Progenitor cell of endocrine pancreas (in vitro differentiated cells): ENCODE measurements around the gene SPAG17. TPM values are rescaled to one million over a fixed set of nuclear protein-coding genes. Genes with fewer than 3 reads are reported as not detected.

ENCODE experiments used
- DNase-seq: peaks from one replicate; pipeline ENCODE4 v3.0.0; 2021; ENCODE audit warnings: low spot score; ENCODE audit not compliant: unreplicated experiment
- H3K27ac Mint-ChIP-seq: 2 replicates; pipeline ENCODE4 v1.8.0; 2021; ENCODE audit warnings: mild to moderate bottlenecking, moderate library complexity, mixed read lengths
- H3K27me3 Mint-ChIP-seq: 2 replicates; pipeline ENCODE4 v1.8.0; 2021; ENCODE audit warnings: mixed read lengths
- H3K36me3 Mint-ChIP-seq: 2 replicates; pipeline ENCODE4 v1.8.0; 2022; ENCODE audit warnings: mixed read lengths; ENCODE audit not compliant: insufficient read depth
- H3K4me1 Mint-ChIP-seq: 2 replicates; pipeline ENCODE4 v1.8.0; 2021; ENCODE audit warnings: low read depth, mixed read lengths
- H3K4me3 Mint-ChIP-seq: 2 replicates; pipeline ENCODE4 v1.8.0; 2021; ENCODE audit warnings: low read depth, mild to moderate bottlenecking, moderate library complexity, mixed read lengths
- H3K9me3 Mint-ChIP-seq: 2 replicates; pipeline ENCODE4 v1.8.0; 2021; ENCODE audit warnings: low read depth, mixed read lengths
- total RNA-seq: library from RNA; stranded (reverse); gene quantifications from 2 replicates; pipeline ENCODE4 v1.2.1, GENCODE V29; 2021
- TF ChIP-seq, protein P1 (sequence below): fragments of 200-600 bp; sonication (generic); IDR thresholded peaks from one replicate; pipeline ENCODE4 v1.5.0; 2021; ENCODE audit warnings: antibody characterized with exemption, mild to moderate bottlenecking; ENCODE audit not compliant: unreplicated experiment

Gene SPAG17
- total RNA-seq, 1 donor from 2014 or later: 14.9 TPM

DNA sequence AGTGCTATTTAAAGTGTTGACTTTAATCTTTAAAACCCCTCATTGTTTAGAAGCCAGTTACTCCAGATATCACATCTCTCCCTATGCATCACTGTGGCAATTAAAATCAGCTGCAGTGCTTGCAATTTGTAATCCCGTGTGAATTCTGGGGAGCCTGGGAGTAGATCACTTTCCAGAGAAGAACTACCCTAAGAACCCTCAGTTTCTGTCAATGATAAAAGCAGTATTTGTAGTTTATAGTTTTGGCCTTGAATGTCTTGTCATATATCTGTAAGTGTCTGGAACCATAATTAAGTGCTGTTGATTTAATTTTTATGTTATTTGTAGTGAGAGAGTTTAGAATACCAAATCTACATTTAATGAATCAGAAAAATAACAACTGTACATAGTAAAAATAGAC lies 5.5 kb upstream of the SPAG17 start:
- Mint-ChIP-seq H3K36me3 (no peaks in the 10 kb centered on the region), H3K4me1 (peaks cover 4% of the 10 kb centered on the region), H3K27me3 (no peaks in the 10 kb centered on the region), H3K9me3 (peaks cover 16% of the 10 kb centered on the region), H3K4me3 (no peak overlapping the region), H3K27ac (no peak overlapping the region)
- TF ChIP-seq, protein P1, sequence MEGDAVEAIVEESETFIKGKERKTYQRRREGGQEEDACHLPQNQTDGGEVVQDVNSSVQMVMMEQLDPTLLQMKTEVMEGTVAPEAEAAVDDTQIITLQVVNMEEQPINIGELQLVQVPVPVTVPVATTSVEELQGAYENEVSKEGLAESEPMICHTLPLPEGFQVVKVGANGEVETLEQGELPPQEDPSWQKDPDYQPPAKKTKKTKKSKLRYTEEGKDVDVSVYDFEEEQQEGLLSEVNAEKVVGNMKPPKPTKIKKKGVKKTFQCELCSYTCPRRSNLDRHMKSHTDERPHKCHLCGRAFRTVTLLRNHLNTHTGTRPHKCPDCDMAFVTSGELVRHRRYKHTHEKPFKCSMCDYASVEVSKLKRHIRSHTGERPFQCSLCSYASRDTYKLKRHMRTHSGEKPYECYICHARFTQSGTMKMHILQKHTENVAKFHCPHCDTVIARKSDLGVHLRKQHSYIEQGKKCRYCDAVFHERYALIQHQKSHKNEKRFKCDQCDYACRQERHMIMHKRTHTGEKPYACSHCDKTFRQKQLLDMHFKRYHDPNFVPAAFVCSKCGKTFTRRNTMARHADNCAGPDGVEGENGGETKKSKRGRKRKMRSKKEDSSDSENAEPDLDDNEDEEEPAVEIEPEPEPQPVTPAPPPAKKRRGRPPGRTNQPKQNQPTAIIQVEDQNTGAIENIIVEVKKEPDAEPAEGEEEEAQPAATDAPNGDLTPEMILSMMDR: no peak
- DNase-seq: no peak

DNA sequence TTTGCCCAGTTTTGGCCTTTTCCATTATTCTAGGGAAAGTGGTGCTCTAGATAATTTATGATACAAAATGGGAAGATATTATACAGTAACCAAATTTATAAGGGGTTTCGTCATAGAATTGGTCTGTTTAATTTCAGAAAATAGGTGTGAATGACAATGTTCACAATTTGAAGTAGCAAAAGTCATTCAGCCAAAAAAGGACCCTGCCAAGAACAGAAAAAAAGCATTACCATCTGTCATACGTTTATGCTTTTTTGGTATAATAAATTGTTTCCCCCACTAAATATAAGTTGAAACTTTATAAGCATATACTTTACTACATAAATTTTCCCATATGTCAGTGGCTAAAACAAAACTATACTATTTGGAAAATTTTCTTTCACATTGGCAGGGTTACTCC lies 4.5 kb upstream of the SPAG17 start:
- Mint-ChIP-seq H3K27me3 (no peaks in the 10 kb centered on the region), H3K4me1 (peaks cover 12% of the 10 kb centered on the region), H3K27ac (no peak overlapping the region), H3K9me3 (peaks cover 16% of the 10 kb centered on the region), H3K36me3 (no peaks in the 10 kb centered on the region), H3K4me3 (no peak overlapping the region)
- no peak for DNase-seq
- TF ChIP-seq, protein P1: no peak

DNA sequence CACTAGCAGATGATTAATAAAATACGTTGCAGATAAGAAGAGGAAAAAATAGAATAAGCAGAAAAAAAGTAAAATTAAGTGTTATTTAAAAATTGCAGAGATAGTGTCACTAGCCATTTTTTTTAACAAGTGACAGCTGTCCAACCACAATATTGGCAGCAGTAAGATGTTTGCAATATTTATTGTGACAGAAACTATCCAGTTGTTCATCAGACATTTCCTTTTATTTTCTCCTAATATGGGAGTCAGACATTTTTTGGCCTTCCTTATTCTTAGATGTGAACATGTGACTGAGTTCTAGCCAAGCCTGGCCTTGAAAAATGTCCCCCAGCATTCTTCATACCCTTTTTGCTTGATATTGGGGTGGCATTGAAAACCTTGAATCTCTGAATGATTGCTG lies 3.4 kb upstream of the SPAG17 start:
- Mint-ChIP-seq H3K9me3 (peaks cover 13% of the 10 kb centered on the region), H3K27me3 (no peaks in the 10 kb centered on the region), H3K27ac (no peak overlapping the region), H3K4me1 (peaks cover 15% of the 10 kb centered on the region), H3K4me3 (no peak overlapping the region), H3K36me3 (no peaks in the 10 kb centered on the region)
- no peak for DNase-seq
- TF ChIP-seq, protein P1: no peak

DNA sequence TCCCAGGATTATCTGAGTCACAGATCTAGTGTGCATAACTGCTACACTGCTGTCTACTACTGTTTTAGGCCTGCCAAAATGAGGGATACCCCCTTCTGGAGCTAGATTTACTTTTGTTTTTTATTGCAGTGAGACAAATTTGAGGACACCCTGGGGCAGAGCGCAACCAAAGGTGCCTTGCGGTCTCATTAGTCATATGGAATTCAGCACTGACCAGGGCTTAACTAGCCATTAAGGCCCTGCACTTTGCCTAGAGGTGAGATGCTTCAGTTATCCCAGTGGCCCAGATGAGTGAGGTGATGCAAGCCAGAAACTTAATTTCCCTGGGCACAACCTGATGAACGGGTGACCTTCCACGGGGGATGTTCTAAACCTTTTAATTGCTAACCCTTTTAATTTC lies 998 bp upstream of the SPAG17 start:
- Mint-ChIP-seq H3K4me3 (no peak overlapping the region), H3K36me3 (no peaks in the 10 kb centered on the region), H3K27ac (no peak overlapping the region), H3K27me3 (no peaks in the 10 kb centered on the region), H3K4me1 (peaks cover 15% of the 10 kb centered on the region), H3K9me3 (peaks cover 2% of the 10 kb centered on the region)
- DNase-seq: no peak
- TF ChIP-seq, protein P1: no peak

DNA sequence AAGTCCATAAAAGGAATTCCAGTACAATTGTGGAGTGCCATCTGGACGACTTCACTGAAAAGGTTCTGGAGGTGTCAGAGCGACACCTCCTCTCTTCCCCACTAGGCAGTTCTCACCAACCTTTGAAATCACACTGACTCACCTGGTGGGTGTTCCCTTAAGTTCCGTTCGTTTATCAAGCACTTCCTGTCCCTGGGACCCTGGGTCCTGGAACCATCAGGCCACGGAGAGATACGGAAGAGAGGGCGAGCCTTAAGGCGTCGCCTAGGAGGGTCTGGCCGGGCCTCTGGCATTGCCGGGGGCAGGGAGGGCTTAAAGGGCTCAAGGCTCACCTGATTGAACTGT lies 317 bp downstream of the SPAG17 start:
- no peaks in the 10 kb centered on the region for H3K36me3 Mint-ChIP-seq
- no peak for DNase-seq
- H3K9me3 Mint-ChIP-seq: peaks cover 2% of the 10 kb centered on the region
- peak overlapping the region; percentile 78 for H3K4me3 Mint-ChIP-seq
- peak overlapping the region; percentile 67 for H3K27ac Mint-ChIP-seq
- H3K27me3 Mint-ChIP-seq: no peaks in the 10 kb centered on the region
- peaks cover 15% of the 10 kb centered on the region for H3K4me1 Mint-ChIP-seq
- TF ChIP-seq, protein P1: no peak
